Breast epithelium (tissue), 3 donors: ENCODE data around the gene RUVBL2.

ENCODE experiments used
- POLR2A ChIP-seq: fragments of 450-650 bp; IDR thresholded peaks from one replicate; pipeline ENCODE4 v1.6.1; 2016; ENCODE audit warnings: antibody characterized with exemption, mild to moderate bottlenecking, moderate library complexity
- TF ChIP-seq, protein P1 (sequence below), 3 donors: fragments of 450-650 bp; IDR thresholded peaks; one replicate each; pipeline ENCODE4 v1.5.1; 2016 to 2017; ENCODE audit warnings: antibody characterized with exemption in 3 of 3, mild to moderate bottlenecking in 3 of 3, moderate library complexity in 3 of 3

- TF ChIP-seq, protein P1, sequence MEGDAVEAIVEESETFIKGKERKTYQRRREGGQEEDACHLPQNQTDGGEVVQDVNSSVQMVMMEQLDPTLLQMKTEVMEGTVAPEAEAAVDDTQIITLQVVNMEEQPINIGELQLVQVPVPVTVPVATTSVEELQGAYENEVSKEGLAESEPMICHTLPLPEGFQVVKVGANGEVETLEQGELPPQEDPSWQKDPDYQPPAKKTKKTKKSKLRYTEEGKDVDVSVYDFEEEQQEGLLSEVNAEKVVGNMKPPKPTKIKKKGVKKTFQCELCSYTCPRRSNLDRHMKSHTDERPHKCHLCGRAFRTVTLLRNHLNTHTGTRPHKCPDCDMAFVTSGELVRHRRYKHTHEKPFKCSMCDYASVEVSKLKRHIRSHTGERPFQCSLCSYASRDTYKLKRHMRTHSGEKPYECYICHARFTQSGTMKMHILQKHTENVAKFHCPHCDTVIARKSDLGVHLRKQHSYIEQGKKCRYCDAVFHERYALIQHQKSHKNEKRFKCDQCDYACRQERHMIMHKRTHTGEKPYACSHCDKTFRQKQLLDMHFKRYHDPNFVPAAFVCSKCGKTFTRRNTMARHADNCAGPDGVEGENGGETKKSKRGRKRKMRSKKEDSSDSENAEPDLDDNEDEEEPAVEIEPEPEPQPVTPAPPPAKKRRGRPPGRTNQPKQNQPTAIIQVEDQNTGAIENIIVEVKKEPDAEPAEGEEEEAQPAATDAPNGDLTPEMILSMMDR (IDR thresholded peaks at IDR 0.05): no peak
- TF ChIP-seq POLR2A: no peak
Observed at GRCh38 chr19:48945817-48946216, 47.9 kb upstream of the RUVBL2 start.
